HEK293 (cell line): Measurements from ENCODE around the gene C1QTNF1.

Experiments
- CTCF ChIA-PET: fragments of 350-600 bp; formaldehyde crosslinking; extraction: SDS; loops from one replicate; lab custom pipeline; 2021; ENCODE audit warnings: antibody characterized with exemption; lab: Yijun Ruan, JAX
- POLR2A ChIA-PET: fragments of 300-600 bp; formaldehyde crosslinking; extraction: SDS; loops from one replicate; lab custom pipeline; 2020; ENCODE audit warnings: antibody characterized with exemption, inconsistent platforms; lab: Yijun Ruan, JAX
- H3K27ac ChIP-seq: fragments of 200-500 bp; sonication (Bioruptor generic); 2 replicates; pipeline ENCODE4 v1.5.1; 2014; ENCODE audit warnings: low read depth, low read length, control low read depth, inconsistent platforms; ENCODE audit errors: extremely low read depth
- H3K36me3 ChIP-seq, 2 experiments: fragments of 200-500 bp in 1 of 2; sonication (Bioruptor generic) in 1 of 2; 1 replicate in 1 of 2; 2 replicates in 1 of 2; pipeline ENCODE4 v1.5.1; 2014 to 2017; ENCODE audit warnings: inconsistent platforms in 2 of 2, low read length in 2 of 2; ENCODE audit not compliant: control insufficient read depth in 2 of 2, insufficient read depth in 1 of 2
- H3K4me1 ChIP-seq: fragments of 200-500 bp; sonication (Bioruptor generic); 2 replicates; pipeline ENCODE4 v1.5.1; 2014; ENCODE audit warnings: mild to moderate bottlenecking, low read length, inconsistent platforms; ENCODE audit not compliant: control insufficient read depth, insufficient read depth
- H3K4me3 ChIP-seq: 2 replicates; pipeline ENCODE4 v1.5.1; 2011; ENCODE audit warnings: low read depth, mild to moderate bottlenecking, control low read depth, low read length, moderate library complexity
- H3K9me3 ChIP-seq: fragments of 200-500 bp; sonication (Bioruptor generic); 2 replicates; pipeline ENCODE4 v1.5.1; 2014; ENCODE audit warnings: low read depth, low read length, inconsistent platforms; ENCODE audit not compliant: control insufficient read depth, insufficient read depth
- EGR2 ChIP-seq: fragments of 450-650 bp; formaldehyde crosslinking; IDR thresholded peaks from 2 replicates; pipeline ENCODE4 v1.5.1; 2016; ENCODE audit warnings: low read depth, missing biosample characterization, missing genetic modification characterization
- HOXC10 ChIP-seq: sonication (generic); formaldehyde crosslinking; IDR thresholded peaks from 2 replicates; pipeline ENCODE4 v1.8.1; 2023; ENCODE audit warnings: mild to moderate bottlenecking, missing genetic modification reagents
- IKZF3 ChIP-seq: fragments of 450-650 bp; IDR thresholded peaks from 2 replicates; pipeline ENCODE4 v1.5.0; 2018; ENCODE audit warnings: missing biosample characterization, mild to moderate bottlenecking, missing genetic modification characterization, moderate library complexity
- KLF1 ChIP-seq: fragments of 450-650 bp; formaldehyde crosslinking; IDR thresholded peaks from 2 replicates; pipeline ENCODE4 v1.5.1; 2016; ENCODE audit warnings: missing biosample characterization, missing genetic modification characterization
- ZFHX2 ChIP-seq: fragments of 450-650 bp; formaldehyde crosslinking; conservative IDR thresholded peaks from 2 replicates; pipeline ENCODE4 v1.5.1; 2016; ENCODE audit warnings: missing biosample characterization, missing genetic modification characterization
- ZNF202 ChIP-seq: fragments of 450-650 bp; formaldehyde crosslinking; IDR thresholded peaks from 2 replicates; pipeline ENCODE4 v1.5.1; 2016; ENCODE audit warnings: missing biosample characterization, missing genetic modification characterization, borderline replicate concordance
- ZNF211 ChIP-seq: fragments of 450-650 bp; formaldehyde crosslinking; IDR thresholded peaks from 2 replicates; pipeline ENCODE4 v1.5.1; 2016; ENCODE audit warnings: low read depth, missing biosample characterization, missing genetic modification characterization
- ZNF335 ChIP-seq: fragments of 450-650 bp; formaldehyde crosslinking; conservative IDR thresholded peaks from 2 replicates; pipeline ENCODE4 v1.5.1; 2016; ENCODE audit warnings: missing biosample characterization, missing genetic modification characterization
- ZNF394 ChIP-seq: fragments of 450-650 bp; formaldehyde crosslinking; IDR thresholded peaks from 2 replicates; pipeline ENCODE4 v1.5.1; 2016; ENCODE audit warnings: missing biosample characterization, missing genetic modification characterization, mild to moderate bottlenecking, moderate library complexity, borderline replicate concordance
- ZNF404 ChIP-seq: fragments of 450-650 bp; formaldehyde crosslinking; IDR thresholded peaks from 2 replicates; pipeline ENCODE4 v1.5.1; 2017; ENCODE audit warnings: missing biosample characterization, missing genetic modification characterization
- ZNF48 ChIP-seq: fragments of 450-650 bp; formaldehyde crosslinking; IDR thresholded peaks from 2 replicates; pipeline ENCODE4 v1.5.1; 2016; ENCODE audit warnings: missing biosample characterization, missing genetic modification characterization
- ZNF514 ChIP-seq: fragments of 450-650 bp; formaldehyde crosslinking; IDR thresholded peaks from 2 replicates; pipeline ENCODE4 v1.5.1; 2016; ENCODE audit warnings: missing biosample characterization, missing genetic modification characterization
- ZNF785 ChIP-seq: fragments of 450-650 bp; formaldehyde crosslinking; IDR thresholded peaks from 2 replicates; pipeline ENCODE4 v1.5.1; 2016; ENCODE audit warnings: missing biosample characterization, missing genetic modification characterization
- TF ChIP-seq, protein P1 (sequence below): fragments of 450-650 bp; formaldehyde crosslinking; IDR thresholded peaks from 2 replicates; pipeline ENCODE4 v1.5.1; 2016; ENCODE audit warnings: missing biosample characterization, missing genetic modification characterization
- TF ChIP-seq, protein P2 (sequence below): fragments of 450-650 bp; formaldehyde crosslinking; IDR thresholded peaks from 2 replicates; pipeline ENCODE4 v1.5.1; 2017; ENCODE audit warnings: missing biosample characterization, missing genetic modification characterization
- TF ChIP-seq, protein P3 (sequence below): fragments of 450-650 bp; formaldehyde crosslinking; IDR thresholded peaks from 2 replicates; pipeline ENCODE4 v1.5.1; 2016; ENCODE audit warnings: missing biosample characterization, missing genetic modification characterization
- TF ChIP-seq, protein P4 (sequence below): sonication (generic); formaldehyde crosslinking; IDR thresholded peaks from 2 replicates; pipeline ENCODE4 v1.8.1; 2022; ENCODE audit warnings: mild to moderate bottlenecking, moderate library complexity, missing genetic modification reagents
- TF ChIP-seq, protein P5 (sequence below): fragments of 450-650 bp; formaldehyde crosslinking; IDR thresholded peaks from 2 replicates; pipeline ENCODE4 v1.5.1; 2016; ENCODE audit warnings: missing biosample characterization, missing genetic modification characterization, borderline replicate concordance

Gene C1QTNF1

DNA sequence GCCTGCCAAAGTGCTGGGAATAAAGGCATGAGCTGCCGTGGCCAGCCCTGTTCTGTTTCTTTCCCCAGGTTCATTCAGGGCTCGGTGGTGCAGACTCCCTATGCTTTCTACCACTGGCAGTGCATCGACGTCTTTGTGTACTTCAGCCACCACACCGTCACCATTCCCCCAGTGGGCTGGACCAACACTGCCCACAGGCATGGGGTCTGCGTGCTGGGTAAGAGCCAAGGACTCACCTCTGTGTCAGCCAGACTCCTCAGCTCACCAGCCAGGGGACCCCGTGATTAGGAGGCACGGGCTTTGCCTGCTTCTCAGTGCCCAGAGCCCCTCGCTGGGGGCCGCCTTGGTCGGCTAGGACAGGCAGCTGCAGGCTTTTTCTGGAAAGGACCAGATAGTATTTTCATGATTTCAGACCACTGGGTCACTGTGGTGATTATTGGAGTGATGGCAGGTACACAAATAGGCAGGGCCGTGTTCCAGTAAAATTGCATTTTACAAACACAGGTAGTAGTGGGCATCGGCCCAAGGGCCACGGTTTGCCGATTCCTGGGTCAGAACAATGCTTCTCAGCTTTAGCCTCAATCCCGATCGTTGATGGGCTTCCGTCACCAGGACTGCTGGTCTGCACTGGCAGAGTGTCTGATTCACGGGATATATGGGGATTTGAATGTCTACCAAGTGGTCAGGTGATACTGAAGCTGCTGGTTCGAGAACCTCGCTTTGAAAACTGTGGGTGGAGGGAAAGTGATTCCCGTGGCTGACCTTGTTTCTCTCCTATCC is 55.6 kb downstream of the C1QTNF1 start (continued):
- TF ChIP-seq, protein P1, sequence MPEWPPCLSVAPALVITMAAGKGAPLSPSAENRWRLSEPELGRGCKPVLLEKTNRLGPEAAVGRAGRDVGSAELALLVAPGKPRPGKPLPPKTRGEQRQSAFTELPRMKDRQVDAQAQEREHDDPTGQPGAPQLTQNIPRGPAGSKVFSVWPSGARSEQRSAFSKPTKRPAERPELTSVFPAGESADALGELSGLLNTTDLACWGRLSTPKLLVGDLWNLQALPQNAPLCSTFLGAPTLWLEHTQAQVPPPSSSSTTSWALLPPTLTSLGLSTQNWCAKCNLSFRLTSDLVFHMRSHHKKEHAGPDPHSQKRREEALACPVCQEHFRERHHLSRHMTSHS (tag by site-specific recombination) = no peak
- no peak for TF ChIP-seq ZNF394 (tag by site-specific recombination)

DNA sequence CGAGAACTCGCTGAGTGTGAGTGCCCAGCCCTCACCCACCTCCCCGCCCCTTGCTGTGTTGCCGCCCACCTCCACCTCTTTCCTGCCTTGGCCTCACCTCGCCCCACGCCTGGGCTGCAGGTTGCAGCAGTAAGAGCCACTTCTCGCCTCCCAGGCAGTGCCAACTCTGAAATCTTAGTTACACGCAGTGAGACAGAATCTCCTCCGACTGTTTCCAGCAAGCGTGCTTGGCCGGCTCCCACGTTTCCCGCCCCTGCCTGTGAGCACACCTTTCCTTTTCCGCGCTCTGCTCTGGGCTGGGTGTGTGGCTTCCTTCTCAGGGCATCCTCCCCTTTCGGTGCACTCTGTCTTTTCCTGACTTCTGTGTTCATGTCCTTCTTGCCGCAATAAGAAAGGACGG is 56.4 kb downstream of the C1QTNF1 start:
- Histone ChIP-seq H3K27ac (no peak overlapping the region), H3K4me1 (no peaks in the 10 kb centered on the region), H3K9me3 (no peaks in the 10 kb centered on the region), H3K4me3 (no peak overlapping the region), H3K36me3 (peaks cover 10 to 79% of the 10 kb centered on the region in 2 experiments)
- CTCF ChIA-PET = interaction anchor here (0.6 to 15.1 kb wide), 6 partner anchors 17 to 313 kb away, joined by 3 to 346 read pairs (median 30); no protein-coding TSS in a partner anchor
- TF ChIP-seq KLF1 (tag by site-specific recombination) = peak; percentile 66
- TF ChIP-seq EGR2 (tag by site-specific recombination) = peak; percentile 59
- no peak for TF ChIP-seq ZNF785
- TF ChIP-seq ZFHX2 (tag by site-specific recombination) = peak; percentile 40; the same call in 1 of the 2 replicates
- TF ChIP-seq ZNF48 (tag by site-specific recombination) = no peak
- POLR2A ChIA-PET = no interaction called here

DNA sequence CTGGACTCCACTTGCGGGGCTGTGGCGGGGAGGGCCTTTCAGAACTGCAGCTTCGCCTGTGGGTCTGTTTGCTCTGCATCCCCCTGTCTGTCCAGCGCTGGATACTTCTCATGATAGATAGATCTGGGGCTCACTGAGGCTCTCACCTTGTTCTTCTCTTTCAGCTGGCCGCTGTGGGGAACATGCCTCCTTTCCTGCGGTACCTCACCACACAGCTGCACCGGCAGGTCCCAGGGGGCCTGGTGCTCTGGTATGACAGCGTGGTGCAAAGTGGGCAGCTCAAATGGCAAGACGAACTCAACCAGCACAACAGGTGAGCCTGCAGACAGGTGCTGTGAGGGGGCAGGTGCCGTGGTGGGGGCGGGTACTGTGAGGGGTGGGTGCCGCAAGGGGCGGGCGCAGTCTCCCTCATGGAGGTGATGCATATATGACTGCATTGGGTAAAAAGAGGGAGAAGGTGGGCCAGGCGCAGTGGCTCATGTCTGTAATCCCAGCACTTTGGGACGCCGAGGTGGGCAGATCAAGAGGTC is 56.9 kb downstream of the C1QTNF1 start:
- Histone ChIP-seq H3K27ac (no peak overlapping the region), H3K9me3 (no peaks in the 10 kb centered on the region), H3K36me3 (peaks cover 10 to 84% of the 10 kb centered on the region in 2 experiments), H3K4me1 (no peaks in the 10 kb centered on the region), H3K4me3 (no peak overlapping the region)
- POLR2A ChIA-PET = no interaction called here
- TF ChIP-seq ZNF514 (tag by site-specific recombination) (no peak), ZNF211 (tag by site-specific recombination) (no peak), ZNF202 (no peak), ZFHX2 (tag by site-specific recombination) (no peak), ZNF335 (tag by site-specific recombination) (no peak), ZNF48 (tag by site-specific recombination) (no peak), ZNF404 (tag by site-specific recombination) (no peak), IKZF3 (tag by site-specific recombination) (no peak), HOXC10 (CRISPR knock-in tag) (no peak)
- TF ChIP-seq, protein P2, sequence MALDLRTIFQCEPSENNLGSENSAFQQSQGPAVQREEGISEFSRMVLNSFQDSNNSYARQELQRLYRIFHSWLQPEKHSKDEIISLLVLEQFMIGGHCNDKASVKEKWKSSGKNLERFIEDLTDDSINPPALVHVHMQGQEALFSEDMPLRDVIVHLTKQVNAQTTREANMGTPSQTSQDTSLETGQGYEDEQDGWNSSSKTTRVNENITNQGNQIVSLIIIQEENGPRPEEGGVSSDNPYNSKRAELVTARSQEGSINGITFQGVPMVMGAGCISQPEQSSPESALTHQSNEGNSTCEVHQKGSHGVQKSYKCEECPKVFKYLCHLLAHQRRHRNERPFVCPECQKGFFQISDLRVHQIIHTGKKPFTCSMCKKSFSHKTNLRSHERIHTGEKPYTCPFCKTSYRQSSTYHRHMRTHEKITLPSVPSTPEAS = no peak
- TF ChIP-seq, protein P3, sequence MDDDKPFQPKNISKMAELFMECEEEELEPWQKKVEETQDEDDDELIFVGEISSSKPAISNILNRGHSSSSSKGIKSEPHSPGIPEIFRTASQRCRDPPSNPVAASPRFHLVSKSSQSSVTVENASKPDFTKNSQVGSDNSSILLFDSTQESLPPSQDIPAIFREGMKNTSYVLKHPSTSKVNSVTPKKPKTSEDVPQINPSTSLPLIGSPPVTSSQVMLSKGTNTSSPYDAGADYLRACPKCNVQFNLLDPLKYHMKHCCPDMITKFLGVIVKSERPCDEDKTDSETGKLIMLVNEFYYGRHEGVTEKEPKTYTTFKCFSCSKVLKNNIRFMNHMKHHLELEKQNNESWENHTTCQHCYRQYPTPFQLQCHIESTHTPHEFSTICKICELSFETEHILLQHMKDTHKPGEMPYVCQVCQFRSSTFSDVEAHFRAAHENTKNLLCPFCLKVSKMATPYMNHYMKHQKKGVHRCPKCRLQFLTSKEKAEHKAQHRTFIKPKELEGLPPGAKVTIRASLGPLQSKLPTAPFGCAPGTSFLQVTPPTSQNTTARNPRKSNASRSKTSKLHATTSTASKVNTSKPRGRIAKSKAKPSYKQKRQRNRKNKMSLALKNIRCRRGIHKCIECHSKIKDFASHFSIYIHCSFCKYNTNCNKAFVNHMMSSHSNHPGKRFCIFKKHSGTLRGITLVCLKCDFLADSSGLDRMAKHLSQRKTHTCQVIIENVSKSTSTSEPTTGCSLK (tag by site-specific recombination) = no peak
- TF ChIP-seq, protein P4, sequence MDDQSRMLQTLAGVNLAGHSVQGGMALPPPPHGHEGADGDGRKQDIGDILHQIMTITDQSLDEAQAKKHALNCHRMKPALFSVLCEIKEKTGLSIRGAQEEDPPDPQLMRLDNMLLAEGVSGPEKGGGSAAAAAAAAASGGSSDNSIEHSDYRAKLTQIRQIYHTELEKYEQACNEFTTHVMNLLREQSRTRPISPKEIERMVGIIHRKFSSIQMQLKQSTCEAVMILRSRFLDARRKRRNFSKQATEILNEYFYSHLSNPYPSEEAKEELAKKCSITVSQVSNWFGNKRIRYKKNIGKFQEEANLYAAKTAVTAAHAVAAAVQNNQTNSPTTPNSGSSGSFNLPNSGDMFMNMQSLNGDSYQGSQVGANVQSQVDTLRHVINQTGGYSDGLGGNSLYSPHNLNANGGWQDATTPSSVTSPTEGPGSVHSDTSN = no peak
- TF ChIP-seq, protein P5, sequence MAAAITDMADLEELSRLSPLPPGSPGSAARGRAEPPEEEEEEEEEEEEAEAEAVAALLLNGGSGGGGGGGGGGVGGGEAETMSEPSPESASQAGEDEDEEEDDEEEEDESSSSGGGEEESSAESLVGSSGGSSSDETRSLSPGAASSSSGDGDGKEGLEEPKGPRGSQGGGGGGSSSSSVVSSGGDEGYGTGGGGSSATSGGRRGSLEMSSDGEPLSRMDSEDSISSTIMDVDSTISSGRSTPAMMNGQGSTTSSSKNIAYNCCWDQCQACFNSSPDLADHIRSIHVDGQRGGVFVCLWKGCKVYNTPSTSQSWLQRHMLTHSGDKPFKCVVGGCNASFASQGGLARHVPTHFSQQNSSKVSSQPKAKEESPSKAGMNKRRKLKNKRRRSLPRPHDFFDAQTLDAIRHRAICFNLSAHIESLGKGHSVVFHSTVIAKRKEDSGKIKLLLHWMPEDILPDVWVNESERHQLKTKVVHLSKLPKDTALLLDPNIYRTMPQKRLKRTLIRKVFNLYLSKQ (tag by site-specific recombination) = no peak
- CTCF ChIA-PET = interaction anchor here (0.8 to 15.1 kb wide), 7 partner anchors 17 to 312 kb away, joined by 3 to 346 read pairs (median 26); no protein-coding TSS in a partner anchor
